GM12892 (cell line): ENCODE measurements around the gene THAP6.

ENCODE experiments used
- POLR2A ChIP-seq: IDR thresholded peaks from 2 replicates; pipeline ENCODE4 v1.6.1; 2011; ENCODE audit warnings: low read depth, low read length, control low read depth
- POLR2AphosphoS5 ChIP-seq: IDR thresholded peaks from 2 replicates; pipeline ENCODE4 v1.6.1; 2011; ENCODE audit warnings: low read depth, low read length, control low read depth

- TF ChIP-seq POLR2A (no peak), POLR2AphosphoS5 (no peak)
Measured at GRCh38 chr4:75566911-75567310, 52.6 kb downstream of the THAP6 start.
